HG03025 (cell line): Measurements from ENCODE around the gene IPO5.
A peak's percentile ranks its signal among the peaks of the same experiment; 100 is the strongest.
"Not testable (repeated sequence)": the region's sequence is repeated elsewhere in the genome, so short reads cannot be mapped to it uniquely, and the experiment has no call there.

Source experiments
- ATAC-seq: cut with Tn5 transposase; IDR thresholded peaks from one replicate; pipeline ENCODE4 v1.9.1; 2021; ENCODE audit warnings: mild to moderate bottlenecking, moderate library complexity; ENCODE audit not compliant: unreplicated experiment, low FRiP score

The IPO5 gene

DNA sequence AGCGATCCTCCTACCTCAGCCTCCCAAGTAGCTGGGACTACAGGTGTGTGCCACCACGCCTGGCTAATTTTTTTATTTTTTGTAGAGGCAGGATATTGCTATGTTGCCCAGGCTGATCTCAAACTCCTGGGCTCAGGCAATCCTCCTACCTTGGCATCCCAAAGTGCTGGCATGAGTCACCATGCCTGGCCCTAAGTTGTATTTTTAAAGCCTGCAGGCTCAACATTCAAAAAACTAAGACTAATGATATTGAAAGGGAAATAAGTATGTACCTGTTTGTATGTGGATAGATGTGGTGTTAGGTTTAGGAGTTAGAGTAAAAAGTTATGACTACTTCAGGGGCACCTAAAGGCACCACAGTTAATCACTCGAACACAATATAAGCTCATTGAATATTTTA lies 5.4 kb upstream of the IPO5 start:
- no peak for ATAC-seq

DNA sequence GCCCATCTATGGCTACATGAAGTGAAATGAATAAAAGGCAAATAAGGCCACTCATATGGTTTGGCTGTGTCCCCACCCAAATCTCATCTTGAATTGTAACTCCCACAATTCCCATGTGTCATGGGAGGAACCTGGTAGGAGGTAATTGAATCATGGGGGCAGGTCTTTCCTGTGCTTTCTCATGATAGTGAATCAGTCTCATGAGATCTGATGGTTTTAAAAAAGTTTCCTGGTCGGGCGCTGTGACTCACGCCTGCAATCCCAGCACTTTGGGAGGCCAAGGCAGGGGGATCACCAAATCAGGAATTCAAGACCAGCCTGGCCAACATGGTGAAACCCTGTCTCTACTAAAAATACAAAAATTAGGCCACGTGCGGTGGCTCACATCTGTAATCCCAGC lies 4.2 kb upstream of the IPO5 start:
- not testable (repeated sequence) for ATAC-seq

DNA sequence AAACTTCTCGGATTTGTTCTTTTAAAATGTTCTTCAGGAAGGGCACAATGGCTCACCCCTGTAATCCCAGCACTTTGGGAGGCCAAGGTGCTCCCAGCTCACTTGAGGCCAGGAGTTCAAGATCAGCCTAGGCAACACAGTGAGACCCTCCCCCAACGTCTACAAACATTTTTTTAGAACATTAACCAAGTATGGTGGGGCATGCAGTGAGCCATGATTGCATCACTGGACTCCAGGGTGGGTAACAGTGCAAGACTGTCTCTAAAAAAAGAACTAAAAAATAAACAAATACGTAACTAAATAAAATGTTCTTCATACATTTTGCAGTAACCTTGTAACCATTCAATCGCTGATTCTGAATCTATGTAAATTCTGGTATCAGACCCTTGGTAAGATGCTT lies 2.1 kb upstream of the IPO5 start:
- ATAC-seq, result no peak

DNA sequence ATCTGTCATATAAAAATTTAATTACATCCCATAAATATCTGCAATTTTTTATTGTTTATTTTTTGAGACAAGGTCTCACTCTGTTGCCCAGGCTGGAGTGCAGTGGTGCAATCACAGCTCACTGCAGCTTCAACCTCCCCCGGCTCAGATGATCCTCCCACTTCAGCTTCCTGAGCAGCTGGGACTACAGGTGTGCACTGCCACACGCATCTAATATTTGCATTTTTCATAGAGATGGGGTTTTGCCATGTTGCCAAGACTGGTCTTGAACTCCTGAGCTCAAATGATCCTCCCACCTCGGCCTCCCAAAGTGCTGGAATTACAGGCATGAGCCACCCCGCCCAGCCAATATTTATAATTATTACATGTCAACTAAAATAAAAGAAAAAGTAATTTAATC lies 644 bp upstream of the IPO5 start:
- peak; percentile 57 for ATAC-seq

DNA sequence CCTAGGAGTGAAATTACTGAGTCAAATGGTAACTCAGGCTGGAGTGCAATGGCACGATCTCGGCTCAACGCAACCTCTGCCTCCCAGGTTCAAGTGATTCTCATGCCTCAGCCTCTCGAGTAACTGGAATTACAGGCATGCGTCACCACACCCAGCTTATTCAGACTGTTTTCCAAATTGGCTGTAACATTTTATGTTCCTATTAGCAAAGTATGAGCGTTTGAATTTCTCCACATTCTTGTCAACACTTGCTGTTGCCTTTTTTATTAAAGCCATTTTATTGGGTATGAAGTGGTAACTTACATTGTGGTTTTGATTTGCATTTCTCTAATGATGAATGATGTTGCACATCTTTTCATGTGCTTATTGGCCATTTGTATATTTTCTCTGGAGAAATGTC lies 7.9 kb downstream of the IPO5 start:
- ATAC-seq, result no peak

DNA sequence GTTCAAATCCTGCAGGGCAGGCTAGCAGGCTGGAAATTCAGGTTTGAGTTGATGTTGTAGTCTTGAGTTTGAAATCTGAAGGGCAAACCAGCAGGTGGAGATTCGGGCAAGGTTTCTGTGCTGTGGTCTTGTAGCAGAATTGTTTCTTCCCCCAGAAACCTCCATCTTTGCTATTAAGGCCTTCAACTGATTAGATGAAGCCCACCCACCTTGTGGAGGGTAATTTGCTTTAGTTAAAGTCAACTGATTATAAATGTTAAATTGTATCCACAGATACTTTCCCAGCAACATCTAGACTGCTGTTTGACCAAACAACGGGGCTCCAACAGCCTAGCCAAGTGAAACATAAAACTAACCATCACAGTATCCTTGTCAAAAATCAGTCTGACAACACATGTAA lies 9.4 kb downstream of the IPO5 start:
- no peak for ATAC-seq

DNA sequence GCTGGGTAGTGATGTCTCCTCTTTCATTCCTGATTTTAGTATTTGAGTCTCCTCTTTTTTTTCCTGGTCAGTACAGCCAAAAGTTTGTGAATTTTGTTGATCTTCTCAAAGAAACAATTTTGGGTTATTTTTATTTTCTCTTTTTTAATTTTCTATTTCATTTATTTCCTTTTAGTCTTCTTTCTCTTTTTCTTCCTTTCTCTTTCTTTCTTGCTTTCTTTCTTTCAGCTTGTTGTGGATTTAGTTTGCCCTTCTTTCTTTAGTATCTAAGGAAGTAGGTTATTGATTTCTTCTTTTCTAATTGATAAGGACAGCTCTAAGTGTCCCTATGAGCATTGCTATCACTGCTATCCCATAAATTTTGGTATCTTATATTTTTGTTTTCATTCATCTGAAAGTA lies 13.8 kb downstream of the IPO5 start:
- ATAC-seq, result no peak

DNA sequence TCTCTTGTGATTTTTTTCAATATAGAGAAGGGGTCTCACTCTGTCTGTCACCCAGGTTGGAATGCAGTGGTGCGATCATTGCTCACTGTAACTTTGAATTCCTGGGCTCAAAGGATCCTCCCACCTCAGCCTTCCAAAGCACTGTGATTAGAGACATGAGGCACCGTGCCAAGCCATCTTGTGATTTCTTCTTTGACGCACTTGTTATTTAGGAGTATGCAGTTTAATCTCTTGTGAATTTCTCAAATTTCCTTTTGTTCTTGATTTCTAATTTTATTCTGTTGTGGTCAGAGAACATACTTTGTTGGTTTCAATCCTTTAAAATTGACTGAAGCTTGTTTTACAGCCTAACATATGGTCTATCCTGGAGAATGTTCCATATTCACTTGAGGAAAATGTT lies 14.5 kb downstream of the IPO5 start:
- ATAC-seq, result no peak

DNA sequence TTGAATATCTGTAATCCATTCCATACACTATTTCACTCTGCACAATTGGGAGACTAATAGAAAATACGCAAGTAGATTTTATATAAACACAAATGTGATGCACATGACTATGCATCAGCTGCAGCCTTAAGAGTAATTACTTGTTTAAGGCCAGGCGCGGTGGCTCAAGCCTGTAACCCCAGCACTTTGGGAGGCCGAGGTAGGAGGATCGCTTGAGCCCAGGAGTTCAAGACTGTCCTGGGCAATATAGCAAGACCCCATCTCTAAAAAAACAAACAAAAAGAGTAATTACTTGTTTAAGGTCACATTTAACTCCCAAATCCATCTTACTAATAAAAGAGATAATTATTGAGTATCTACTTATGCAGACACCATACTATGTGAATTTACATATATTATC lies 18.0 kb downstream of the IPO5 start:
- no peak for ATAC-seq

DNA sequence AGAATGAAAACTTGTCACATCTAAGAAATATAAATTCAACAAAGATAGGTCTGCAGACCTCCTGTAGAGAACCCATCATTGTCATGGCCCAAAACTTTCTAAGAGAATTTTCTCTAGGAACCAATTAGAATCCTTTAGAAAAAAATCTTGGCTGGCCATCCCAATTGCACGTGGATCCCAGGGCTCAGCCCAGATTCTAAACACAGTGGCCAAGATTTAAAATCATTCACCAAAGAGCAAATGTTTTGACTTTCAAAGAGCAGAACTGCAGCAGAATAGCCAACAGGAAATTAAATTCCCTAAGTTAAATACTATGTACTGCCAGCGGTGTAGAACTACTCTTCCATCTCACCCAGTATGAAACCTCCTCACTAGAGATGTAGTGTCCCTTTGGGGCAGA lies 21.3 kb downstream of the IPO5 start:
- ATAC-seq, result no peak

DNA sequence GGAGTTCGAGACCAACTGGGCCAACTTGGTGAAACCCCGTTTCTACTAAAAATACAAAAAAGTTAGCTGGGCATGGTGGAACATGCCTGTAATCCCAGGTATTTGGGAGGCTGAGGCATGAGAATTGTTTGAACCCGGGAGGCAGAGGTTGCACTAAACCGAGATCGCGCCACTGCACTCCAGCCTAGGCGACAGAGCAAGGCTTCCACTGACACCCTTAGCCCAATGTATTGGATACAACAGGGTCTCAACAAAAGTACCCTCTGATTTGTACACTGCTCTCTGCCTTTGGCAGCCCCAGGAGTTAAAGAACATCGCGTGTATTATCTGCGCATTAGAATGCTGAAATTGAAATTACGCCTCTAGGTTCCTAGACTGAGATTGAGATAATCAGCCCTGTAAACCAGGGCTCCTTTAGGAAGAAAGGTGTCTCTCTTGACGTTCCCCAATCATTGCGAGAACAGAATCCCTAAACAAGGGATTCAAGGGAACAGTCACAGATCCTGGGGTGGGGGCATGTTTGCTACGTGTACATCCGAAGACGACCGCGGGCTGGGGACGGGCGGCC lies 21.9 kb downstream of the IPO5 start:
- ATAC-seq, result no peak

DNA sequence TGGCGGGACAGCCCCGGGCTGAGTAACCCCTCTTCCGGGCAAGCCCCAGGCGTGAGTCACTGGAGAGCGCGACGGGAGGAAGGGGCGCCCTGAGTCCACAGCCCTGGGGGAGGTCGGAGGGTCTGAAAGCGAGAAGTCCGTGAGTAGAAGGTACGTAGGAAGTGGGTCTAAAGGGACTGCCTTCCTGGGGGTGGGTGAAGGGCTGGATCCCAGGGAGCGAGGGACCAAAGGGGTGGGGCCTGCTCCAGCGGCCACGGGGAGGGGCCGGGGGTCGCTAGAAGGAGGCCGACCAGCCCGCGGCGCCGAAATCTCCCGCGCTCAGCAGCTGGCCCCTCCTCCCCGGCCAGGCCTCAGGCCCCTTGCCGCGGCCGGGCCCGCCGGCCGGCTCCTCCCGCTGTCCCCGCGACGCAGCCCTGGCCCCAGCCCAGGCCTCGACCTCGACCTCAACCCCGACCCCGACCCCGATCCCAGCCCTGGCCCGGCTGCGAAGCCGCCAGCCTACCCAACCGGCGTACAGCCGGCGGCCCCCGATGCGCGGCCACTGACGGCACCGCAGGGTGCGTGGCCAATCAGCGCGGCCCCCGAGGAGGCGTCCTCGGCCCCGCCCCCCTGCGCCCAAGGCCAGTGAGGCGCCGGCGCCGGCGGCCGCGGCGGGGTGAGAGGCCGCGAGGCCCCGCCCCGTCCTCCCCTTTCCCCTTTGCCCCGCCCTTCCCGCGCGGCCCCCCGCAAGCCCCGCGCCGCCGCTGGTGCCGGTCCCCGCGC lies 22.6 kb downstream of the IPO5 start:
- ATAC-seq, result peak; percentile 93

DNA sequence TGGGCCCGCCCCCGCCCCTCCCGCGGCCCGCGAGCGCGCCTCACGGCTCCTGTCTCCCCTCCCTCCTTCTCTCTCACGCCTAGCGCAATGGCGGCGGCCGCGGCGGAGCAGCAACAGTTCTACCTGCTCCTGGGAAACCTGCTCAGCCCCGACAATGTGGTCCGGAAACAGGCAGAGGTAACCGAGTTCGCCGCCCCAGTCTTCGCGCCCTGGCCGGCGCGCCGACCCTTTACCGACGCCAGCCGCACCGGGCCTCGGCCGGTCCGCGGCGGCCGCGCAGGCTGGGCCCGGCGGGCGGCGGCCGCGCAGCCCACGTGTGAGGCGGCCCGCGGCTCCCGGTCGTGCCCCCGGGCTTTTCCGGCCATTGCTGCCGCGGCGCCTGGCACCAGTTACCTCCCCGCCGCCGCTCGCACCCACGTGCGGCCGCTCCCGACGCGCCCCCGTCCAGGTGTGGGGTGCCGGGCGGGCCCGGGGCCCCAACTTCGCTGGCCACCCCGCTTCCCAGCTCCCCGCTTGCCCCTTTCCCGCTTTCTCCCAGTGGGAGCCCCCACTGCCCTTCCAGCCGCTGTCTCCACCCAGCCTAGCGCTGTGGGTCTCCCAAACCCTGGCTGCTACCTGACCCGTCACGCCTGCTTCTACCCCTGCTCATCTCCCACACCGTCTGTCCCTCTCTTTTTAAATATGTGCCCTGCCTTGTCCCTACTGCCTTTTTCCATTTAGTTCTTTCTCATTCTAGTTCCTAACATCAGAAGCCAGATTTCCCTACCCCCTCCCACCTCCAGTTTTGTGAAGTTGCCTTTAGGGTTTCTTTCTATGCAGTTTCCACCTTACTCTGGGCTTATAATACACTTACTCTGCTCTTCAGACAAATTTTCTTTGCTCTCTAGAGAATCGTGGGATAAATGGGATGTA lies 23.4 kb downstream of the IPO5 start:
- peak; percentile 27 for ATAC-seq

DNA sequence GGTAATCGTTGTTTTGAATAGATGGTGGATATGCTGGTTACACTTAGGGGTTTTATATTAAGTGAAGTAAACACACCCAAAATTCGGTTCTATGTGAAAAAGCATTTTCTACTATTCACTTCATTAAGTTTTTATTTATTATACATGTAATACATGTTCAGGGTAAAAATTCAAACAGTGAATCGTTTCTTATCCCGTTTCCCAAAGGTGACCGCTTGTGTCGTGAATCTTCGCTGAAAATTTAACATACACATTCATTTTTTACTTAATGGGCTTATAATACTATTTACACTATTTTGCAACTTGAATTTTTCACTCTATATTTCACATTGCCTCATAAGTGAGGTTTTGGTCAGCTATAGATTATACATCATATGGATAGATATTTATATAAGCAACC lies 24.5 kb downstream of the IPO5 start:
- ATAC-seq, result no peak

DNA sequence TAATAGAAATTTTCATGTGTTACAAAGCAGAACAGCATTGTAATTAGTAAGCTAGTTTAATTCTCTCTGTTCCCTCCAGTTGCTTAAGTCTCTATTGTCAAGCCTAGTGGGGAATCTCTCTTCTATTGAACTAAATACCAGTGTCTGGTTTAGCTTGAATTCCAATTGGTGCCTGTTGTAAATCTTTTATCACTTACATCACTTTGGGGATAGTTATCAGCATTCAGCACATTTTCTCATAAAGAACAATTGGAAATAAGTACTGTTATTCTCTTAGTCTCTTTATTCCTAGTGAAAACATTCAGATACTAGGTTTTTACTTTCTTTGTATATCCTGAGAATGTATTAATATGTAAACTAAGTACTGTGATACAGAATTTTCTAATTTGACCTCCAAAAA lies 25.2 kb downstream of the IPO5 start:
- no peak for ATAC-seq

DNA sequence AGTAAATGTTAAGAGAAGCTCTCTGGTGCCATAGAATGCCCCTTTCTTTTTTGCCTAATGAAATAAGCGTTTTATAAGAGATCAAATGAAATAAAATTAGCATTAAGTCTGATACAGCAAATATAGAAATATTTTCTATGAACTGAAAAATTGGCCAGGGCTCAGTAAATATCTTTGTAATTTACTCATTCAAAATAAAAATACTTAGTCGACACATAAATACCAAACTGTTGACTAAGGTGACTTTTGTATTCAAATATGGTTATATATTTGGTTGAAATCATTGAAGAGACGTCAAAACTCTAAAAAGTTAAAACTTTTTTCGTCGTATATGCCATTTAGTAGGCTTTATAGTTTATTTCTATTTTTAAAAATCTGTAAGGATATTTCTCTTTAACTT lies 25.6 kb downstream of the IPO5 start:
- ATAC-seq, result no peak

DNA sequence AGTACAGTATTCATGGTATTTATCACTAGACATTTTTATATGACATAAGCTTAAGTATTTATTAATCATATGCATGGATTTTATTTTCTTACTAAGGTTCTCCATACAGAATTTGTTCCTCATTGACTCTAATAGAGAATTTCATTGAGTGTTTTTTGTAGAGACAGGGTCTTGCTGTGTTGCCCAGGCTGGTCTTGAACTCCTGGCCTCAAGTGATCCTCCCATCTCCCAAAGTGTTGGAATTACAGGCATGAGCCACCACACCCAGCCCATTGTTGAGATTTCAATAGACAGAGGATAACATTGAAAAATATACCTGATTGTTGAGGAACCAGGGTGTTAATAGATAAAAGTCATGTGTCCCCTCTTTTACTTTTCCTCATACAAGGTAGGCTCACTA lies 26.1 kb downstream of the IPO5 start:
- no peak for ATAC-seq

DNA sequence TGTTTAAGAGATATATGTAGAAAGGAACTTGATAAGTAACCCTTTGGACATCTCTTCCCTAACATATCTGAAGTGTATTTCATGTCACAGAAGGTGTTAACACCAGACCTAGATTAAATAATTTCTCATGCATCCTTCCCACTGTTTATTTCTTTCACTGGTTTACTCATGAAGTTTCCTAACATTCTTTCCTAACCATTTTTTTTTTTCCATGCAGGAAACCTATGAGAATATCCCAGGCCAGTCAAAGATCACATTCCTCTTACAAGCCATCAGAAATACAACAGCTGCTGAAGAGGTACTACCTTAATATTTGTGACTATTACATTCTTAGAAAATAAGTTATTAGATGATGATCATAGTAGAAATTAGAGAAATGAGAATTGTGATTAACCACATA lies 28.8 kb downstream of the IPO5 start:
- ATAC-seq, result no peak

DNA sequence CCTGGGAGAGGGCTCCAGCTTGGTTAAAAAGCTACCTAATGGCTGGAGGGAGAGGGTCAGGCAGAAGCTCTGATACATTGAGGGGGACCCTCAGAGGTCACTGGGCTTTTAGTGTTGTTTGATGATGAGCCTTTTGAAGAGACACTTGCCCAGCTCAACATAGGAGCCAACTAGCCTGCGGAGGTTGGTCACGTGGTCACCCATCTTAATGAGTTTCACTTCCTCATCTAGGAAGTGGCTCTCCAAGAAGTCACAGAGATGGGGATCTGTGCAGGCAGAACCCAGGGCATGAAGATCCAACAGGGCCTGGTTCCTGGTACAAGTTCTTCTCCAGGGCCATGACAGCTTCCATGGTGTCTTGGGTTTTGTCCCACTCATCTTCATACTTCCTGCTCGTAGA lies 33.4 kb downstream of the IPO5 start:
- no peak for ATAC-seq

DNA sequence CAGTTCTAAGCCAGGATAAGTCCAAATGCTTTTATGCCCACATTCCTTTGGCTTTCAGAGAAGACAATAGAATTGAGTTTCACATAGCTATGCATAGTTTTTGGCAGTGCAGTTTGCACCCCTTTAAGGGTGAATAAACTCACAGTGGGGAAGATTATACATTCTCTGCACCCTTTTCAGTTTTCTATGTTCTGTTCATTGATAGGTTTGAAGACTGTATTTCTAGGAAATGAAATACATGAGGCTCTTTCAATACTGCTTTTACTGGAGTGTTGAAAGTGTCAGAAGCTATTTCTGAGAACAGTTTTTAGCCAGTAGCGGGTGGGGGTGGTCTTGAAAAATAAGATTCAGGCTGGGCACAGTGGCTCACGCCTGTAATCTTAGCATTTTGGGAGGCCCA lies 46.2 kb downstream of the IPO5 start:
- no peak for ATAC-seq

DNA sequence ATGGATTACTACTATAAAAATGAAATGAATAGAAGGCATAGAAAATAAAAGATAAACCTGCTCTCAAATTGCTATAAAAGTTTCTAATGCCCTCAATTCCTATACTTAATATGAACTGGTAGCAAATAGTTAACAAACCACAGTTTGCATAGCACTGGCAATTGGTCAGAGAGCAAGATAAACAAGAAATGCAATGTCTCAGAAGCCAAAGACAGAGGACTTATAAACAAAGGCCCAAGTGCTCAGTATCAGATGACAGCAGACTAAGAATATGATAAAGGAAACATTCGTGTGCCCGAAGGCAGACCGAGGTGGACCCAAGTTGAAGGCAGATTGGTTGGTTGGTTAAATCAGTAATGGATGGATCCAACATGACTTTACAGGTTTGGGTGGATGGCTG lies 50.6 kb downstream of the IPO5 start:
- no peak for ATAC-seq

DNA sequence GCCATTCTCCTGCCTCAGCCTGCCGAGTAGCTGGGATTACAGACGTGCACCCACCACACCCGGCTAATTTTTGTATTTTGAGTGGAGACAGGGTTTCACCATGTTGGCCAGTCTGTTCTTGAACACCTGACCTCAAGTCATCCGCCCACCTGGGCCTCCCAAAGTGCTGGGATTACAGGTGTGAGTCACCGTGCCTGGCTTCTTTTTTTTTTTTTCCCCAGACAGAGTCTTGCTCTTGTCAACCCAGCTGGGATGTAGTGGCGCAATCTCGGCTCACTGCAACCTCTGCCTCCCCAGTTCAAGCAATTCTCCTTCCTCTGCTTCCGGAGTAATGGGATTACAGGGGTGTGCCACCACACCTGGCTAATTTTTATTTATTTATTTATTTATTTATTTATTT lies 51.5 kb downstream of the IPO5 start:
- ATAC-seq, result not testable (repeated sequence)
